SJCRH30 (cell line): ENCODE data around the gene DAB1. TPM values are rescaled to one million over a fixed set of nuclear protein-coding genes. Genes with fewer than 3 reads are reported as not detected.

Experiments
- DNase-seq, 2 experiments: peaks; one replicate each; pipeline ENCODE4 v3.0.0-alpha.2; 2015 to 2020
- H3K27ac ChIP-seq: fragments of 250-450 bp; sonication (Bioruptor Pico); 2 replicates; pipeline ENCODE4 v1.5.1; 2020; ENCODE audit warnings: mild to moderate bottlenecking, moderate library complexity
- H3K27me3 ChIP-seq: fragments of 250-450 bp; sonication (Bioruptor Pico); 2 replicates; pipeline ENCODE4 v1.5.1; 2020; ENCODE audit warnings: mild to moderate bottlenecking, moderate library complexity
- H3K36me3 ChIP-seq: fragments of 250-450 bp; sonication (Bioruptor Pico); 2 replicates; pipeline ENCODE4 v1.5.1; 2020; ENCODE audit warnings: mild to moderate bottlenecking, moderate library complexity
- H3K4me1 ChIP-seq: fragments of 250-450 bp; sonication (Bioruptor Pico); 2 replicates; pipeline ENCODE4 v1.5.1; 2020; ENCODE audit warnings: mild to moderate bottlenecking, moderate library complexity
- H3K4me3 ChIP-seq: fragments of 250-450 bp; sonication (Bioruptor Pico); 2 replicates; pipeline ENCODE4 v1.5.1; 2020; ENCODE audit warnings: mild to moderate bottlenecking, moderate library complexity
- H3K9me3 ChIP-seq: fragments of 250-450 bp; sonication (Bioruptor Pico); replicated peaks from 2 replicates; pipeline ENCODE4 v1.5.1; 2020; ENCODE audit warnings: mild to moderate bottlenecking, moderate library complexity
- total RNA-seq: library from RNA; depleted of rRNA; stranded (reverse); fragments of >200 nt; shearing (Covaris generic); gene quantifications from 2 replicates; pipeline ENCODE4 v1.2.3, GENCODE V29; 2014

The DAB1 gene
- total RNA-seq, 1 experiment from 2014 or later = not detected

- Histone ChIP-seq H3K27me3 (no peaks in the 10 kb centered on the region), H3K27ac (no peak overlapping the region), H3K36me3 (no peaks in the 10 kb centered on the region), H3K9me3 (no peaks in the 10 kb centered on the region), H3K4me3 (no peak overlapping the region), H3K4me1 (no peaks in the 10 kb centered on the region)
- no peak for DNase-seq
These were observed 120.9 kb downstream of the DAB1 start for GRCh38 chr1:57302812-57303596.

GRCh38 chr1:57300186-57300585, 123.7 kb downstream of the DAB1 start:
- Histone ChIP-seq H3K4me3 (no peak overlapping the region), H3K9me3 (no peaks in the 10 kb centered on the region), H3K4me1 (no peaks in the 10 kb centered on the region), H3K27ac (no peak overlapping the region), H3K27me3 (no peaks in the 10 kb centered on the region; the same call in 1 of the 2 replicates), H3K36me3 (no peaks in the 10 kb centered on the region)
- no peak for DNase-seq

- H3K9me3 ChIP-seq = no peaks in the 10 kb centered on the region
- no peak for DNase-seq
These were observed 127.1 kb downstream of the DAB1 start for GRCh38 chr1:57296726-57297250.

GRCh38 chr1:57295326-57295725, 128.5 kb downstream of the DAB1 start:
- Histone ChIP-seq H3K4me3 (no peak overlapping the region), H3K27me3 (no peaks in the 10 kb centered on the region; the same call in none of the 2 replicates), H3K9me3 (no peaks in the 10 kb centered on the region), H3K36me3 (no peaks in the 10 kb centered on the region), H3K27ac (no peak overlapping the region), H3K4me1 (no peaks in the 10 kb centered on the region)
- no peak for DNase-seq

More at GRCh38 chr1:57296726-57297250, 127.1 kb downstream of the DAB1 start:
- Histone ChIP-seq H3K36me3 (no peaks in the 10 kb centered on the region), H3K27me3 (no peaks in the 10 kb centered on the region; the same call in none of the 2 replicates), H3K27ac (no peak overlapping the region), H3K4me1 (no peaks in the 10 kb centered on the region), H3K4me3 (no peak overlapping the region)

- Histone ChIP-seq H3K9me3 (no peaks in the 10 kb centered on the region), H3K27me3 (peaks cover 6% of the 10 kb centered on the region), H3K36me3 (no peaks in the 10 kb centered on the region), H3K27ac (no peak overlapping the region), H3K4me3 (no peak overlapping the region), H3K4me1 (no peaks in the 10 kb centered on the region)
- DNase-seq = no peak
These were observed 129.7 kb downstream of the DAB1 start for GRCh38 chr1:57294177-57294576.

GRCh38 chr1:57293214-57293613, 130.6 kb downstream of the DAB1 start:
- DNase-seq = no peak
- H3K4me3 ChIP-seq = no peak overlapping the region
- no peak overlapping the region for H3K27ac ChIP-seq
- H3K36me3 ChIP-seq = no peaks in the 10 kb centered on the region
- H3K27me3 ChIP-seq = peaks cover 8% of the 10 kb centered on the region
- no peaks in the 10 kb centered on the region for H3K4me1 ChIP-seq
- H3K9me3 ChIP-seq = no peaks in the 10 kb centered on the region

- Histone ChIP-seq H3K4me1 (no peaks in the 10 kb centered on the region), H3K36me3 (no peaks in the 10 kb centered on the region), H3K27me3 (peaks cover 8% of the 10 kb centered on the region), H3K9me3 (no peaks in the 10 kb centered on the region), H3K27ac (no peak overlapping the region), H3K4me3 (no peak overlapping the region)
- DNase-seq = no peak
These were observed 134.1 kb downstream of the DAB1 start for GRCh38 chr1:57289781-57290180.

- Histone ChIP-seq H3K27me3 (peaks cover 8% of the 10 kb centered on the region; the same call in 1 of the 2 replicates), H3K27ac (no peak overlapping the region), H3K36me3 (no peaks in the 10 kb centered on the region), H3K9me3 (no peaks in the 10 kb centered on the region; the same call in 1 of the 2 replicates), H3K4me1 (no peaks in the 10 kb centered on the region), H3K4me3 (no peak overlapping the region)
- no peak for DNase-seq
These were observed 137.9 kb downstream of the DAB1 start for GRCh38 chr1:57285992-57286391.

- Histone ChIP-seq H3K4me1 (no peaks in the 10 kb centered on the region), H3K4me3 (no peak overlapping the region), H3K27ac (no peak overlapping the region), H3K27me3 (no peaks in the 10 kb centered on the region), H3K9me3 (no peaks in the 10 kb centered on the region; the same call in 1 of the 2 replicates), H3K36me3 (no peaks in the 10 kb centered on the region)
- no peak for DNase-seq
These were observed 141.4 kb downstream of the DAB1 start for GRCh38 chr1:57282411-57282810.

GRCh38 chr1:57281324-57281723, 142.5 kb downstream of the DAB1 start:
- no peaks in the 10 kb centered on the region for H3K4me1 ChIP-seq
- no peak for DNase-seq
- no peak overlapping the region for H3K27ac ChIP-seq
- no peaks in the 10 kb centered on the region for H3K36me3 ChIP-seq
- H3K27me3 ChIP-seq = no peaks in the 10 kb centered on the region
- H3K4me3 ChIP-seq = no peak overlapping the region
- no peaks in the 10 kb centered on the region; the same call in 1 of the 2 replicates for H3K9me3 ChIP-seq

- no peaks in the 10 kb centered on the region; the same call in 1 of the 2 replicates for H3K9me3 ChIP-seq
- H3K4me1 ChIP-seq = no peaks in the 10 kb centered on the region
- DNase-seq = no peak
- H3K4me3 ChIP-seq = no peak overlapping the region
- no peaks in the 10 kb centered on the region for H3K27me3 ChIP-seq
- H3K27ac ChIP-seq = no peak overlapping the region
- H3K36me3 ChIP-seq = no peaks in the 10 kb centered on the region
These were observed 143.8 kb downstream of the DAB1 start for GRCh38 chr1:57279909-57280666.

- H3K4me3 ChIP-seq = no peak overlapping the region
- H3K36me3 ChIP-seq = no peaks in the 10 kb centered on the region
- H3K9me3 ChIP-seq = no peaks in the 10 kb centered on the region; the same call in 1 of the 2 replicates
- H3K4me1 ChIP-seq = no peaks in the 10 kb centered on the region
- DNase-seq = no peak
- no peaks in the 10 kb centered on the region for H3K27me3 ChIP-seq
- H3K27ac ChIP-seq = no peak overlapping the region
These were observed 145.3 kb downstream of the DAB1 start for GRCh38 chr1:57278558-57278957.

GRCh38 chr1:57277681-57278080, 146.2 kb downstream of the DAB1 start:
- DNase-seq = no peak
- Histone ChIP-seq H3K36me3 (no peaks in the 10 kb centered on the region), H3K27me3 (no peaks in the 10 kb centered on the region), H3K4me1 (no peaks in the 10 kb centered on the region), H3K27ac (no peak overlapping the region), H3K4me3 (no peak overlapping the region), H3K9me3 (no peaks in the 10 kb centered on the region; the same call in 1 of the 2 replicates)

- H3K27ac ChIP-seq = no peak overlapping the region
- no peaks in the 10 kb centered on the region for H3K9me3 ChIP-seq
- no peaks in the 10 kb centered on the region for H3K27me3 ChIP-seq
- H3K4me3 ChIP-seq = no peak overlapping the region
- H3K4me1 ChIP-seq = no peaks in the 10 kb centered on the region
- H3K36me3 ChIP-seq = no peaks in the 10 kb centered on the region
- DNase-seq = no peak
These were observed 146.9 kb downstream of the DAB1 start for GRCh38 chr1:57276918-57277317.

GRCh38 chr1:57272601-57273000, 151.3 kb downstream of the DAB1 start:
- H3K27ac ChIP-seq = no peak overlapping the region

More at GRCh38 chr1:57272601-57273000, 151.3 kb downstream of the DAB1 start:
- Histone ChIP-seq H3K4me3 (no peak overlapping the region), H3K27me3 (no peaks in the 10 kb centered on the region), H3K9me3 (no peaks in the 10 kb centered on the region), H3K36me3 (no peaks in the 10 kb centered on the region), H3K4me1 (peaks cover 25% of the 10 kb centered on the region)
- no peak for DNase-seq
